Ureter (tissue), 1 donor: ENCODE results near the gene GTPBP6. TPM values are rescaled to one million over a fixed set of nuclear protein-coding genes. Genes with fewer than 3 reads are reported as not detected.
"Not testable (repeated sequence)": the region's sequence is repeated elsewhere in the genome, so short reads cannot be mapped to it uniquely, and the experiment has no call there.

Source experiments
- DNase-seq: peaks from one replicate; pipeline ENCODE4 v3.0.0-alpha.2; 2020; ENCODE audit warnings: low spot score
- total RNA-seq: library from RNA; stranded (reverse); gene quantifications from one replicate; pipeline ENCODE4 v1.2.4, GENCODE V29; 2023
- donor health status: DM: yes; HTN: yes; CAD: no.

GTPBP6 gene
- total RNA-seq, 1 donor from 2014 or later = 57.5 TPM

DNA sequence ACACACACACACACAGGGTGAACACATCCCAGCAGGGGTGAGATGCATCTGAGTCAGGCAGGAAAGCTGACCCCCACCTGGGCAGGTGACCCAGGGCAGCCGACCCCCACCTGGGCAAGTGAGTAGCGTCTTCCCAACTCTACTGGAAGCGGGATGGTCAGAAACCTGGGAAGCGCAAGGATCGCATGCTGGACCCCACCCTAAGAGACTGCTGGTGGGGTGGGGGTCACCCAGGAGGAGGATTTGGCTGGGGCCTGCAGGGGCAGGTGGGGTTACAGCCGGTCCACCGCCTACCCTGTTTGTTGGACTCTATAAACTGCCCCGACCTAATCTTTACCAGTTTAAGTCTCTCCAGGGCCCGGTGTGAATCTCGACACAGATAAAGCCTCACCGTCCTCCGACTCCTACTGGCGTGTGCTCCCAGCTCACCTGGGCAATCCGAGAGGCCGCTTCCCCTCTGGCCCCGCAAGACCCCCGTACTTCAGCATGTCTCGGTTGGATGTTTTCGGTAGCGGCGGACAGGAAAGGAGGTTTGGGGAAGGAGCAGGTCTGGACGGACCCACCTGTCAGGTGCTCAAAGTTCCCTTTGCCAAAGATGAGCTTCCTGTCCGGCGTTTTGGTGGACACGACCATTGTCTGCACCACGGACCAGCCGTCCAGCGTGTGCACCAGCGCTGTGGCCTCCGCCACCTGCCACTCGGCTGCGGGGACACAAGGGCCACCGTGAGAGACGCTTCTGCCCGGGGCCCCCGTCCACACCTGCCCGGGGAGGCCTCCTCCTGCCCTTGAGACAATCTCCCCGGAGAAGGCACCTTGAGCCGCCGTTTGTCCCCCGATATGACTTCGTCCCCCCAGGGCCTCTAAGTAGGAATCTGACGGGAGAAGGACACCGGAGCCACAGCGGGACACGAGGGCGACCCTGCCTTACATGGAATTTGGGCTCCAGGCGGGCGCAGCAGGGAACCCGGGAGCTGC lies 2.0 kb downstream of the GTPBP6 start:
- no peak for DNase-seq

DNA sequence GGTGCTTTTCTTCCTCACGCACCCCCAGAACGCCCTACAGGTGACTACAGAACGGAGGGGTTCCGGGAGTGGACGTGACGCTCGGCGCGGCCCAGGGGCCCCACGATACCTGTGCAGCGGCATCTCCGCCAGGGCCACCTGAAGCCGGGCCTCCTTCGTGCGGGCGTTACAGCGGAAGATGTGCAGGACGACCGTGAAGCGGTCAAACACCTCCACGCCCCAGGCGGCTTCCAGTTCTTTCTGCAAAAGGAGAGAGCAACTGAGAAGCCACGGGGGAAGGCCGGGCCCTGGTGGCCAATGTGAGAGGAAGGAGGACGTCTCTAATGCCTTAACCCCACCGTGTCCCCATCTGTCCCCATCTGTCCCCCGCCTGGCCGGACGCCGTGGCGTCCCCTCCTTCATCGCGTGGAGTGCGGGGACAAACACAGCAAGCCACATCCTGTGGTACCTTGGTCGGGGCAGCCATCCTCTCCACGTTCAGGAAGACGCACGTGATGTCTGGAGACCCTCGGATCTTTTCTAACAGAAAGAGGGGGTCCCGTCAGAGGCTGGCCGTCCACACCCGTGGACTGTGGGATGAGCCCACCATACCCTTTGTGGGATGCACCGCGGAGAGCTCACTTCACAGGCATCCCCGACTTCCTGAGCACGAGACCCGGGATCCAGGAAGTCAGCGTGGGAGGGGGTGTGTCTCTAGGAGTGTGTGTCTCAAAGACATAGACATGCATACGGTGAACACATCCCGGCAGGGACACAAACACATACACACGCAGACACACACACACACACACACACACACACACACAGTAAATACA lies 3.6 kb downstream of the GTPBP6 start:
- no peak for DNase-seq

DNA sequence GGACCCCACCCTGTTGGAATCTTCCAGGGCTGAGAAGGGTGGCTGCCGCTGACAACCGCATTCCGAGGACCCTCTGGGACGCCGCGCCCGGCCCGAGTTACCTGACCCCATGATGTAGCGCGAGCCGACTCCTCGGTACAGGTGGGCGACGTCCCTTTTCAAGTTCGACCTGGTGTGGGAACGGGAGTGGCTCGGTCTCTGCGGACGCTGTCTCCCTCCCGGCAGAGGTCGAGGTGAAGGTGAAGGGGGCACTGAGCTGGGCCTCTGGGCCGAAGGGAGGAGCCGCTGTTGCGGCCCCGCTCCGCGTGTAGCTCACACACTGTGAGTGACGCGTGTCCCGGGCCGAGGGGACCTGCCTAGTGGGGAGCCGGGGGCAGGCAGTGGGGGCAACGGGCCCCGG lies 4.5 kb downstream of the GTPBP6 start:
- DNase-seq = no peak

DNA sequence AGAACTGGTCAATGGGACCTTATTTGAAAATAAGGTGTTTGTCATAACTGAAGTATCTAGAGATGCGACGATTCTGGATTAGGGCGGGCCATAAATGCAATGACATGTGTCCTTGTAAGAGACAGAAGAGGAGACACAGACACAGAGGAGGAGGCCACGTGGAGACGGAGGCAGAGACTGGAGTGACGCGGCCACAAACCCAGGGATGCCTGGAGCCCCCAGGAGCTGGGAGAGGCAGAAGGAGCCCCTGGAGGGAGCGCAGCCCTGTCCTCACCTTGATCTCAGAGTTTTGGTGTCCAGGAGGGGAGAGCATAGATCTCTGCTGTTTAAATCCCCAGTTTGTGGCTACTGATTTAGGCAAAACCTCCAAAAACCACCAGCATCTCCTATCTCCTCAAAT lies 5.0 kb downstream of the GTPBP6 start:
- DNase-seq = no peak

DNA sequence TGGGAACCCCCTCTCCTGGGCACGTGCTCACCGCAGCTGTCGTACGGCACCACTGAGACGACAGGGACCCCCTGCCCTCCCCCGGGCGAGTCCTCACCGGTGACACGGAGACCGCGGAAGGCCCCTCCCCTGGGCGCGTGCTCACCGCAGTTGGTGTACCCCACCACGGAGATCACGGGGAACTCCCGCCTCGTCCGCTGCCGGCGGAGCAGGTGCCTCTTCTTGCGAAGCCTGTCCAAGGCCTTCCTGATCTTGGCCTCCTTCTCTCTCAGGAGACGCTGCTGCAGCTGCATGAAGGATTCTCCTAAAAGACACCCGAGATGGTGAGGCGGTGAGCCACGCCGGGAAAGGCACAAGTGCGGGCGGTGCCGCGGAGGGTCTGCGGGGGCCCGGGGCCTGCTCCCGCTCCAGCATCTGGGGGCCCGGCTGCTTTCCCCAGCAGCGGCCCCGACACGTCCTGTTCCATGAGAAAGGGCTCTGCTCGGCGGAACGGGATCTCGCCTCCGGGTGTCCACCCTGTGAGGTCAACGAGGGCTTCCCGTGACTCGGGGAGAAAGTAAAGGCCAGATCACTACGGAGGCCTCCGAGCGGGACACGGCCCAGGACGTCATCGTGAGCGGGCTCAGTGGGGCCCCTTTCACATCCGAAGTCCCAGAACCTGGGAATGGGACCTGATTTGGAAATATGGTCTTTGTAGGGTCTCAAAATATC lies 5.8 kb downstream of the GTPBP6 start:
- DNase-seq = no peak

DNA sequence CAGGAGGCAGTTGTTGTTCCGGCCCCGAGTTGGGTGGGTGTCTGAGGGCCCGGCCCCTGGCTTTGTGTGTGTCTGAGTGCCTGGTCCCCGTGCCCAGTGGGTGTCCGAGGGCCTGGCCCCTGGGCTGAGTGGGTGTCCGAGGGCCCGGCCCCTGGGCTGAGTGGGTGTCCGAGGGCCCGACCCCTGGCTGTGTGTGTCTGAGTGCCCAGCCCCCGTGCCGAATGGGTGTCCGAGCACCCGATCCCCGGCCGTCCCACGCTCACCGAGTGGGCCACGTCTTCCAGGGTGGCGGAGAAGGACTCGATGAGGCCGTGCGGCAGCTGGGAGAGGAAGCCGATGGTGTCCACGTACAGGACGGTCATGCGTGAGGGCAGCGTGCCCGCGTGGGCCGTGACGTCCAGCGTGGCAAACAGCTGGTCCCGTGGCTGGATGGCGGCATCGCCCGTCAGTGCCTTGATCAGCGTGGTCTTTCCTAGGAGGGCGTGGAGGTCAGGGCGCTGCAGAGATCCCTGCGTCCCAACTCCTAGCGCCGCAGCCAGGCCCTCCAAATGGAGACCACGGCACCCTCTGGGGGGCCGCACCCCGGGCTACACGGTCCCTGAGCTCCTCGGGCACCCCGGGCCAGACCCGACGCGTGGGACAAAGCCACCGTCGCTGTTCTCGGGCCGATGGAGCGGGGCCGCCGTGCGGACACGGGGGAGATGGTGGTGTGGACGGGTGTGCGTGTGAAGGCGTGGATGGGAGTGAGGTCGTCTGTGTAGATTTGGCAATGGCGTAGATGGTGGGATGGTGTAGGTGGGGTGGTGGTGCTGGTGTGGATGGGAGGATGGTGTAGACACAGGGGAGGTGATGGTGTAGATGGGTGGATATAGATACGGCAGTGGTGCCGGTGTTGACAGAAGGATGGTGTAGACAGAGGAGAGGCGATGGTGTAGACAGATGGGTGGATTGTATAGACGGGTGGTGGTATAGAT lies 7.2 kb downstream of the GTPBP6 start:
- no peak for DNase-seq

DNA sequence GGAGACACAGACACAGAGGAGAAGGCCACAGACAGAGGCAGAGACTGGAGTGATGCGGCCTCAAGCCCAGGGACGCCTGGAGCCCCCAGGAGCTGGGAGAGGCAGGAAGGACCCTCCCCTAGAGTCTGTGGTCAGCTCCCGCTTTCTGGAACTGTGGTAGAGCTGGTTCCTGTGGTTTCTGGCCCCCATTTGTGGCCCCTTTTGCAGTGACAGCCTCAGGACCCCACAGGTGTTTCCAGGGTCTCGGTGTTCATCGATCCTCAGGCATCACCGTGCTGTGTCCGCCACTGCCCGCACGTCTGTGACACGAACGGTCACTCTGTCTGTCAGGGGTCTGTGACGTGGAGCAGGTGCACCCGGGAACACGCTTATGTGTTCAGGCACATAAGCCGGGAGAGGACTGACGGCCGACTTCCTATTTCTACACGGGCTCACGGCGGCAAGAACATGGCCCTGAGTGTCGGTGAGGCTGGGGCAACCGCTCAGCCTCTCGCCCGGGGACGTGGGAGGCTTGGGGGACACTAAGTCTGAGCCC lies 7.9 kb downstream of the GTPBP6 start:
- no peak for DNase-seq

DNA sequence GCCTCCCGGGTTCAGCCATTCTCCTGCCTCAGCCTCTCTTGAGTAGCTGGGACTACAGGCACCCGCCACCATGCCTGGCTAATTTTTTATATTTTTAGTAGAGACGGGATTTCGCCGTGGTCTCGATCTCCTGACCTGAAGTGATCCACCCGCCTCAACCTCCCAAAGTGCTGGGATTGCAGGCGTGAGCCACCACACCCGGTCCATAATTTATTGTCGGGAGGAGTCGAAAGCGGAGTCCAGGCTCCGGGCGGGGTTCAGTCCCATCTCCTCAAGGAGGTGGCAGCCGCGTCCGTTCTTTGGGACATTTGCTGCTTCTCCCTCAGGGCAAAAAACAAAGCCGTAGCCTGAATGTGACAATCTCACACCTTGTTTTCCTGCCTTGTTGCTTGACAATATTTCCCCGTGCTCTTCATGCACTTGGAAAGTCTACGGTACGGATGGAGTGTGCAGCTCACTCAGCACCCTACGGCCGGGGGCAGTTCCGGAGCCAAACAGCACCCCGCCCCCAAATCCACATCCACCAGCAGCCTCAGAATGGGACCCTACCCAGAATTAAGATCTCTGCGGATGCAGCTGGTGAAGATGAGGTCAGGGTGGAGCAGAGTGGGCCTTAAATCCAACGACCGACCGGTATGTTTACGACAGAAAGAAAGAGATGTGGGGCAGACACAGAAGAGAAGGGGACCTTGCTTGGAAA lies 9.6 kb downstream of the GTPBP6 start:
- no peak for DNase-seq

DNA sequence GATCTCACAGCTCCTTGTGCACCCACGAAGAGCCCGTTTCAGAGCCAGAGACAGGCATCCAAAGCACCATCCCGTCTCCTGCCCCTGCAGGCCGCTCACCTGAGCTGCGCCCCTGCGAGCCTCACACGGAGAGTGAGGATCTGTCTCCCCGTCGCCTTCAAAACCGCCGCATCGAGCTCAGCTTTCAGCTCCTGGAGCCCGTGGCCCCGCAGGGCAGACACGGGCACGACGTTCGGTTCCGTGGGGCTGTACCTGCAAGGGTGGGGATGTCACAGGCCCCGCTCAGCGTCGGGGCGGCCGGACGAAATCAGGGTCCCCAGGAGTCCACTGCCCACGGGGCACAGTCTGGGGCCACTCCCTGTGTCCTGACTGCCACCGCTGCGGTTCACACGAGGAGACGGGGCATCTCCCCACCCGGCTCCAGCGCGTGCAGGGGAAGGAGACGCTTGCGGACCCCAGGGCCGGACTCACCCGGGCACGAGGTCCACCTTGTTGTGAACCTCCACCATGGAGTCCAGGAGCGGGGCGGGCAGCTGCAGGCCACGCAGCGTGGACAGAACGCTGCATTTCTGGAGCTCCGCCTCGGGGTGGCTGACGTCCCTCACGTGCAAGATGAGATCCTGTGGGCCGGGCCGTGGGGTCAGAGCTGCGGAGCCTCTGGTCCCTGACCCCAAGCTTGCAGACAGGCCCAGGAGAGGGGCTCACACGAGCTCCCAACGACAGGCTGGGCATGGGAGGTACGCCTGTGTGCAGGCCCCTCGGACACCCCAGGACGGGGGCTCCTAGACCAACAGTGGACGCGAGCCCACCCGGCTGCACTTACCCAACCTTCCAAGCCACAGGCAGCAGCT lies 11.1 kb downstream of the GTPBP6 start:
- peak; percentile 41 for DNase-seq

DNA sequence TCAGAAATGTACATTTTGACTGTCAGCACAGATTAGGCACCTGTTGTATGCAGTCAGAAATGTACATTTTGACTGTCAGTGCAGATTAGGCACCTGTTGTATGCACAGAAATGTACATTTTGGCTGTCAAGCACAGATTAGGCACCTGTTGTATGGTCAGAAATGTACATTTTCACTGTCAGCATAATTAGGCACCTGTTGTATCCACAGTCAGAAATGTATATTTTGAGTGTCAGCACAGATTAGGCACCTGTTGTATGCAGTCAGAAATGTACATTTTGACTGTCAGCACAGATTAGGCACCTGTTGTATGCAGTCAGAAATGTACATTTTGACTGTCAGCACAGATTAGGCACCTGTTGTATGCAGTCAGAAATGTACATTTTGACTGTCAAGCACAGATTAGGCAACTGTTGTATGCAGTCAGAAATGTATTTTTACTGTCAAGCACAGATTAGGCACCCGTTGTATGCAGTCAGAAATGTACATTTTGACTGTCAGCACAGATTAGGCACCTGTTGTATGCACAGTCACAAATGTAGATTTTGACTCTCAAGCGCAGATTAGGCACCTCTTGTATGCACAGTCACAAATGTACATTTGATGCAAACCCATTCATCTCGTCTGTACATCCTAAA lies 11.9 kb downstream of the GTPBP6 start:
- not testable (repeated sequence) for DNase-seq

DNA sequence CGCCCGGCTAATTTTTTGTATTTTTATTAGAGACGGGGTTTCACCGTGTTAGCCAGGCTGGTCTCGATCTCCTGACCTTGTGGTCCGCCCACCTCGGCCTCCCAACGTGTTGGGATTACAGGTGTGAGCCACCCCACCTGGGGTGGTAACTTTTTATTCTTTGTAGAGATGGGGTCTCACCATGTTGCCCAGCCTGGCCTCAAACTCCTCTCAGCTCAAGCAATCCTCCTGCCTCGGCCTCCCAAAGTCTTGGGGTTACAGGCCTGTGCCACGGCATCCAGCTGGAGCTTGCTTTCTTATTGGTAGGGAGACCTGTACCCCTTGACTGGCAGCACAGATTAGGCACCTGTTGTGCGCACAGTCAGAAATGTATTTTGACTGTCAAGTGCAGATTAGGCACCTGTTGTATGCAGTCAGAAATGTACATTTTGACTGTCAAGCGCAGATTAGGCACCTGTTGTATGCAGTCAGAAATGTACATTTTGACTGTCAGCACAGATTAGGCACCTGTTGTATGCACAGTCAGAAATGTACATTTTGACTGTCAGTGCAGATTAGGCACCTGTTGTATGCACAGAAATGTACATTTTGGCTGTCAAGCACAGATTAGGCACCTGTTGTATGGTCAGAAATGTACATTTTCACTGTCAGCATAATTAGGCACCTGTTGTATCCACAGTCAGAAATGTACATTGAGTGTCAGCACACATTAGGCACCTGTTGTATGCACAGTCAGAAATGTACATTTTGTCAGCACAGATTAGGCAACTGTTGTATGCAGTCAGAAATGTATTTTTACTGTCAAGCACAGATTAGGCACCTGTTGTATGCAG lies 12.6 kb downstream of the GTPBP6 start:
- DNase-seq = peak; percentile 17

DNA sequence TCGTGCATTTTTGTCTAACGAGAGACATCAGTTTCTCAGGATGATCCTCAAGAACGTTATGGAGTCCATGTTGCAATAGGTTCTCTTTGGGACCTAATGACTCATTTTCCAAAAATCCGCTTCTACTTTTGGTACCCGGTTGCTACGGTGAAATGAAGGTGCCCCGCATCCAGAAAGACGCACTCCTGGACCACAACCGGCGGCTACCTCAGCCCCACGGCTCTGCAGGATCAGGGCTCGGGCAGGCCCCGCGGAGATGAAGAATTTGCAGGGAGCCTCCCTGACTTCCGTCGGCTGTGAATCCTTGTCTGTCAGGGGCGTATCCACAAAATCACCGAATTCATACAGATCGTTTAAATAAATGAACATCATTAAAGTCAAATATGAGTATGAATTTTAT lies 15.6 kb downstream of the GTPBP6 start:
- DNase-seq = no peak

DNA sequence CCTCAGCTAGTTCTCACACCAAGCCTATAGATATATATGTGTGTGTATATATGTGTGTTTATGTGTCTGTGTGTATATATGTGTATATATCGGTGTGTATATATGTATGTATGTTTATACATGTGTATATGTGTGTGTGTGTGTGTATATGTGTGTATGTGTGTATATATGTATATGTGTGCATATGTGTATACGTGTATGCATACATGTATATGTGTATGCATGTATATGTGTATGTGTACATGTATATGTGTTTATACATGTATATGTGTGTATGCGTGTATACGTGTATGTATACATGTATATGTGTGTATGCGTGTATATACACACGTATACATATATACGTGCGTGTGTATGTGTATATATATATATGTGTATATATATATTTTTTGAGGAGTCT lies 18.3 kb downstream of the GTPBP6 start:
- no peak for DNase-seq

DNA sequence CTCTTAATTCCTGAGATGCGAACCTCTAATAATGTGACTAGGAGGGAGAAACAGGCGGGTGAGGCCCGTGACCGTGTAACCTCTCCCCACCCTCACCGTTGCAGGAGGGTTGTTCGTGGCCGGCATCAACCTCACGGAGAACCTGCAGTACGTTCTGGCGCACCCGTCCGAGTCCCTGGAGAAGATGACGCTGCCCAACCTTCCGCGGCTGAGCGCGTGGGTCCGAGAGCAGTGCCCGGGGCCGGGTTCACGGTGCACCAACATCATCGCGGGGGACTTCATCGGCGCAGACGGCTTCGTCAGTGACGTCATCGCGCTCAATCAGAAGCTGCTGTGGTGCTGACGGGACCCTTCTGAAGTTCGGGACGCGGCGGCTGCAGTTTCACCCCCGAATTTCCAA lies 19.6 kb downstream of the GTPBP6 start:
- DNase-seq = no peak

DNA sequence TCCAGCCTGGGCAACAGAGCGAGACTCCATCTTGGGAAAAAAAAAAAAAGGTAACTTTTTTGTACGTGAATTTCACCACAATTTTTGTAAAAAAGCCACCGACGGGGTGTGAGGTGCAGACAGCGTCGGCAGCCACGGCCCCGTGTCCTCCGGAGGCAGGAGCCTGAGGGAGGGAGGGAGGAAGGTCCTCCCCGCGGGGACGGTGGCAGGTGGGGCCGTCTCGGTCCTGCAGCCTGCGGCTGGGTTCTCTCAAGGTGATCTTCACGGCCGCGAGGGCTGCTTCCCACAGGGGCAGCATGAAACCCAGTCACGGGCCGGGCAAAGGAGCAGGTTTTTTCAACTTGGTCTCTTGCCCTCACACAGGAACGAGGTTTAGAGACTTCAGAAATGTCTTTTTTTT lies 23.5 kb downstream of the GTPBP6 start:
- peak; percentile 13 for DNase-seq

DNA sequence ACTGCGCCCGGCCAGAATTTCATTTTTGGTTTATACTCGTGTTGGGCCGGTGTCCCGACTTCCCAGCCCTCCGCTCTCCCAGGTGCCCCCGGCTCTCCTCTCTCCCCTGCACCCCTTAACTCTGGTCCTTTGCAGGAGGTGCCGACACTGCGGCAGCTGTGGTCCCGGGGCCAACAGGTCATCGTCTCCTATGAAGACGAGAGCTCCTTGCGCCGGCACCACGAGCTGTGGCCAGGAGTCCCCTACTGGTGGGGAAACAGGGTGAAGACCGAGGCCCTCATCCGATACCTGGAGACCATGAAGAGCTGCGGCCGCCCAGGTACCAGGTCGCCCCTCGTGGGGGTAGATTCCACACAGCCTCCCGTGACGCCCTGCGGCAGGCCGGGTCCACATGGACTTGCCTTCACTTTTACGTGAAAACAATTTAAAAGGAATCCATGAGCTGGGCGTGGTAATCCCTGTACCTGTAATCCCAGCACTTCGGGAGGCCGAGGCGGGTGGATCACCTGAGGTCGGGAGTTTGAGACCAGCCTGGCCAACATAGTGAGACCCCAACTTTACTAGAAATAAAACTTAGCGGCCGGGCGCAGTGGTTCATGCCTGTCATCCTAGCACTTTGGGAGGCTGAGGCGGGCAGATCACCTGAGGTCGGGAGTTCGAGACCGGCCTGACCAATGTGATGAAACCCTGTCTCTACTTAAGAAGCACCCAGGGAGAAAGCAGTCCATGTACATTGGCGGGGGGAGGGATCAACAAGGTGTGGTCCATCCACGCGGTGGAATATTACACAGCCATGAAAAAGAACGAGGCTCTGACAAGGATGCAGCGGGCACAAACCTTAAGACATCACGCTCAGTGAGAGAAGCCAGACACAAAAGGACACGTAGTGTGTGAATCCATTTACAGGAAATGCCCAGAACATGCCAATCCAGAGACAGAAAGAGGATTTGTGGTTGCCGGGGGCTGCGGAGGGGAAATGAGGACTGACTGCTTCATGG lies 25.4 kb downstream of the GTPBP6 start:
- DNase-seq = peak; percentile 32
